Right lobe of liver (tissue), 4 donors: ENCODE data around the gene CRISP2.

ENCODE experiments used
- CTCF ChIP-seq, 4 donors: fragments of 200-600 bp in 3 of 4; fragments of 450-650 bp in 1 of 4; IDR thresholded peaks; one replicate each; pipeline versions ENCODE4 v1.5.1 to v1.8.0; 2016 to 2022; ENCODE audit warnings: antibody characterized with exemption in 4 of 4, mild to moderate bottlenecking in 2 of 4
- POLR2A ChIP-seq: fragments of 450-650 bp; IDR thresholded peaks from one replicate; pipeline ENCODE4 v1.6.1; 2017; ENCODE audit warnings: antibody characterized with exemption, mild to moderate bottlenecking
- donor health status: DM: no; HTN: no; CAD: no.
- donor health status: DM: no; HTN: no; CAD: no.
- donor health status: DM: no; HTN: yes; CAD: no.

GRCh38 chr6:49730251-49730650, 16.9 kb upstream of the CRISP2 start:
- TF ChIP-seq CTCF (IDR thresholded peaks at IDR 0.05) (no peak), POLR2A (no peak)
